ENCODE measurements around the gene PRAMEF13. TPM values are rescaled to one million over a fixed set of nuclear protein-coding genes. Genes with fewer than 3 reads are reported as not detected.

The PRAMEF13 gene, protein sequence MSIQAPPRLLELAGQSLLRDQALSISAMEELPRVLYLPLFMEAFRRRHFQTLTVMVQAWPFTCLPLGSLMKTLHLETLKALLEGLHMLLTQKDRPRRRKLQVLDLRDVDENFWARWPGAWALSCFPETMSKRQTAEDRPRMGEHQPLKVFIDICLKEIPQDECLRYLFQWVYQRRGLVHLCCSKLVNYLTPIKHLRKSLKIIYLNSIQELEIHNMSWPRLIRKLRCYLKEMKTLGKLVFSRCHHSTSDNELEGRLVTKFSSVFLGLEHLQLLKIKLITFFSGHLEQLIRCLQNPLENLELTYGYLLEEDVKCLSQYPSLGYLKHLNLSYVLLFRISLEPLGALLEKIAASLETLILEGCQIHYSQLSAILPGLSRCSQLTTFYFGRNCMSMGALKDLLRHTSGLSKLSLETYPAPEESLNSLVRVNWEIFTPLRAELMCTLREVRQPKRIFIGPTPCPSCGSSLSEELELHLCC
- not detected in 5 replicates for total RNA-seq (2022; extraction: Qiagen RNA extraction; ENCODE audit: low read depth)

DNA sequence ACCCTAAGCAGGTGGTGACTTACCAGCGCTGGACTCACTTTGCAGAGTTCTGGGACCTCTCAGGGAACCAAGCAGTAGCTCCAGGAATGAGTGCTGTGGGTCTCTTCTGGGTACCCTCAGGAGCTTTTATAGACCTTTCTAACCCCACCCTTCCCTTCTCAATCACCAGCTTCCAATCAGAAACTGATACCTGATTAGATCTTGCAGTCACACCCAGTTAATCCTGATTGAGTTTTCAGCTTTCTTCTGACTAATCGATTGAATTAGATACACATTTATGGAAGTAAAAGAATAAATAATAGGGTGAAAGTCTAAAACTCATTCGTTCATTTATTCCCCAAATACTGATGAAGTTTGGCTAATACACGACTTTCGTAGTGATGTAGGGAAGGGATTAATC, at the start of gene PRAMEF13:
TSS of gene PRAMEF13 (minus strand) at position 101 of the 400 bp plus-strand sequence. CDS start 1,820 bp downstream, outside the sequence.

GRCh38 chr1:13225675-13226204, 24.5 kb upstream of the PRAMEF13 start, which contains the start of gene PRAMEF18:
Gene PRAMEF18 (minus strand): TSS chr1:13226154. CDS start chr1:13226106, 48 bp downstream.

GRCh38 chr1:13171548-13171947, 29.7 kb downstream of the PRAMEF13 start, which contains the start of gene PRAMEF9:
Gene PRAMEF9 (plus strand): TSS chr1:13171848. CDS start chr1:13175281, 3,433 bp downstream.

DNA sequence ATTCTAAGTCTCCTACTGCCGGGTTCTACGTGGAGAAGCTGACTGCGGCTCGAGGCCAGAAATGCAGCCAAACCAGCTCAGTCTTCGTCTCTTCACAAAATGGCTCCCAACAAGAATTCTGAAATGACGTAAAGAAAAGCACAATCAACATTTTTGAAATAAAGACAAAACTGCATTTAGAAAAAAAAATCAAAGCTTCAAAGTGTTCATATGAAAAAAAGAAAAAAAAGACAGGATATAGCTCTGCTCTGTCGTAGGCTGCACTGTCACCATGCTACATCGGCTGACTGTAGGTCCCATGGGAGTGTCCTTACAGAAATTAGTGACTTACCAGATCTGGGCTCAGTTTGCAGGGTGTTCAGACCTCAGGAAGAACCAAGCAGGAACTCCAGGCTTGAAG, 35.7 kb downstream of the PRAMEF13 start, which contains the start of gene HNRNPCL4:
TSS of gene HNRNPCL4 (minus strand) at position 101 of the 400 bp plus-strand sequence. CDS start 164 bp downstream, outside the sequence.

GRCh38 chr1:13155909-13156308, 45.3 kb downstream of the PRAMEF13 start, which contains the start of gene PRAMEF26:
Gene PRAMEF26 (minus strand): TSS chr1:13156009. CDS start chr1:13153095, 2,914 bp downstream.

Other genes starting within 250 kb of the PRAMEF13 start
- not detected in 5 replicates for gene PRAMEF27, start 144.8 kb downstream of the PRAMEF13 start, total RNA-seq (2022; extraction: Qiagen RNA extraction; ENCODE audit: low read depth)
- gene HNRNPCL3, start 140.6 kb downstream of the PRAMEF13 start, total RNA-seq (2022; extraction: Qiagen RNA extraction; ENCODE audit: low read depth) = not detected in 5 replicates
- gene PRAMEF25, start 130.6 kb downstream of the PRAMEF13 start, total RNA-seq (2022; extraction: Qiagen RNA extraction; ENCODE audit: low read depth) = not detected in 5 replicates
- not detected in 5 replicates for gene HNRNPCL2, start 84.6 kb downstream of the PRAMEF13 start, total RNA-seq (2022; extraction: Qiagen RNA extraction; ENCODE audit: low read depth)
- gene PRAMEF26, start 45.4 kb downstream of the PRAMEF13 start, total RNA-seq (2022; extraction: Qiagen RNA extraction; ENCODE audit: low read depth) = not detected in 5 replicates
- gene HNRNPCL4, start 35.8 kb downstream of the PRAMEF13 start, total RNA-seq (2022; extraction: Qiagen RNA extraction; ENCODE audit: low read depth) = not detected in 5 replicates
- not detected in 5 replicates for gene PRAMEF9, start 29.6 kb downstream of the PRAMEF13 start, total RNA-seq (2022; extraction: Qiagen RNA extraction; ENCODE audit: low read depth)
- not detected in 5 replicates for gene PRAMEF18, start 24.7 kb upstream of the PRAMEF13 start, total RNA-seq (2022; extraction: Qiagen RNA extraction; ENCODE audit: low read depth)
- gene PRAMEF5, start 52.8 kb upstream of the PRAMEF13 start, total RNA-seq (2022; extraction: Qiagen RNA extraction; ENCODE audit: low read depth) = not detected in 5 replicates
- 0.06 TPM in 1 of 5 replicates, not detected in the others for gene PRAMEF8, start 83.7 kb upstream of the PRAMEF13 start, total RNA-seq (2022; extraction: Qiagen RNA extraction; ENCODE audit: low read depth)
- gene PRAMEF33, start 102.1 kb upstream of the PRAMEF13 start, total RNA-seq (2022; extraction: Qiagen RNA extraction; ENCODE audit: low read depth) = not detected in 5 replicates
- not detected in 5 replicates for gene PRAMEF15, start 114.2 kb upstream of the PRAMEF13 start, total RNA-seq (2022; extraction: Qiagen RNA extraction; ENCODE audit: low read depth)
- gene PRAMEF14, start 145.7 kb upstream of the PRAMEF13 start, total RNA-seq (2022; extraction: Qiagen RNA extraction; ENCODE audit: low read depth) = not detected in 5 replicates
- not detected in 5 replicates for gene PRAMEF19, start 170.5 kb upstream of the PRAMEF13 start, total RNA-seq (2022; extraction: Qiagen RNA extraction; ENCODE audit: low read depth)
- gene PRAMEF17, start 188.2 kb upstream of the PRAMEF13 start, total RNA-seq (2022; extraction: Qiagen RNA extraction; ENCODE audit: low read depth) = not detected in 5 replicates
- not detected in 5 replicates for gene PRAMEF20, start 209.0 kb upstream of the PRAMEF13 start, total RNA-seq (2022; extraction: Qiagen RNA extraction; ENCODE audit: low read depth)